Epidermal melanocyte (primary cell): ENCODE data around the gene MIOS.
"Not testable (repeated sequence)": the region's sequence is repeated elsewhere in the genome, so short reads cannot be mapped to it uniquely, and the experiment has no call there.

ENCODE experiments used
- DNase-seq: peaks from one replicate; pipeline ENCODE4 v3.0.0; 2011; ENCODE audit warnings: low spot score; ENCODE audit not compliant: insufficient read length

The MIOS gene

GRCh38 chr7:7554649-7555575 is 11.8 kb upstream of the MIOS start:
- no peak for DNase-seq

GRCh38 chr7:7556852-7557251 is 9.8 kb upstream of the MIOS start:
- no peak for DNase-seq

- no peak for DNase-seq
Measured at GRCh38 chr7:7557252-7557651, 9.4 kb upstream of the MIOS start.

GRCh38 chr7:7561591-7561990 is 5.1 kb upstream of the MIOS start:
- DNase-seq = not testable (repeated sequence)

GRCh38 chr7:7562736-7563135 is 3.9 kb upstream of the MIOS start:
- no peak for DNase-seq

- DNase-seq = no peak
Measured at GRCh38 chr7:7563269-7563668, 3.4 kb upstream of the MIOS start.

GRCh38 chr7:7563813-7564212 is 2.9 kb upstream of the MIOS start:
- DNase-seq = no peak

- peak; percentile 36 for DNase-seq
Measured at GRCh38 chr7:7564323-7564780, 2.3 kb upstream of the MIOS start.

GRCh38 chr7:7565018-7565680 is 1.5 kb upstream of the MIOS start:
- no peak for DNase-seq

GRCh38 chr7:7565746-7566650 is 686 bp upstream of the MIOS start:
- DNase-seq = no peak

GRCh38 chr7:7567898-7568531 is 1.3 kb downstream of the MIOS start:
- no peak for DNase-seq

GRCh38 chr7:7568553-7568952 is 1.9 kb downstream of the MIOS start:
- DNase-seq = no peak

GRCh38 chr7:7569081-7569527 is 2.4 kb downstream of the MIOS start:
- DNase-seq = no peak

- DNase-seq = no peak
Measured at GRCh38 chr7:7569615-7570014, 2.9 kb downstream of the MIOS start.

GRCh38 chr7:7570584-7570983 is 3.9 kb downstream of the MIOS start:
- no peak for DNase-seq

- no peak for DNase-seq
Measured at GRCh38 chr7:7573701-7574100, 7.0 kb downstream of the MIOS start.

- DNase-seq = no peak
Measured at GRCh38 chr7:7576344-7576743, 9.7 kb downstream of the MIOS start.

- DNase-seq = no peak
Measured at GRCh38 chr7:7577888-7578287, 11.2 kb downstream of the MIOS start.

- no peak for DNase-seq
Measured at GRCh38 chr7:7579638-7580037, 13.0 kb downstream of the MIOS start.

GRCh38 chr7:7581531-7582179 is 15.0 kb downstream of the MIOS start:
- DNase-seq = no peak

GRCh38 chr7:7582596-7582995 is 15.9 kb downstream of the MIOS start:
- no peak for DNase-seq
